K562 (cell line): ENCODE data around the gene SLC24A4. TPM values are rescaled to one million over a fixed set of nuclear protein-coding genes. Genes with fewer than 3 reads are reported as not detected.

Experiments used
- ATAC-seq: fragments of 200-7000 bp; cut with Tn5 transposase; 3 replicates; pipeline ENCODE4 v1.9.1; 2020; ENCODE audit warnings: moderate library complexity
- BruUV-seq: library from RNA; stranded (reverse); fragments of 400-500 nt; replicated peaks from 2 replicates; lab custom pipeline; 2021; lab: Mats Ljungman, UMichigan
- CTCF ChIA-PET: fragments of 300-600 bp; formaldehyde crosslinking; extraction: SDS; loops from one replicate; lab custom pipeline; 2021; ENCODE audit warnings: low intra/inter-chr PET ratio; lab: Yijun Ruan, JAX
- POLR2A ChIA-PET: fragments of 300-600, 350-650 bp; sonication (Branson Sonifier 250); formaldehyde crosslinking; extraction: SDS; loops from one replicate; lab custom pipeline; 2021; ENCODE audit warnings: antibody characterized with exemption, inconsistent platforms; lab: Yijun Ruan, JAX
- DNase-seq, 4 experiments: peaks; one replicate each; pipeline versions ENCODE4 v3.0.0 to v3.0.0-alpha.2; 2011 to 2018; ENCODE audit warnings: low spot score in 3 of 4, mixed read lengths in 3 of 4; ENCODE audit errors: extremely low read depth in 1 of 4
- FAIRE-seq: peaks from 2 replicates; lab custom pipeline; 2011; peaks lifted over from hg19 to GRCh38; lab: Jason Lieb, UNC
- H2AFZ ChIP-seq: 2 replicates; pipeline ENCODE4 v1.6.0; 2011; ENCODE audit warnings: low read depth, low read length, control low read depth, inconsistent platforms
- H3K27ac ChIP-seq: fragments of 200-600 bp; 3 replicates; pipeline ENCODE4 v1.8.0; 2011; ENCODE audit warnings: low read depth, mild to moderate bottlenecking, control low read depth, inconsistent platforms, low read length, moderate library complexity, mixed read lengths; ENCODE audit errors: extremely low read depth
- H3K27me3 ChIP-seq, 2 experiments: fragments of 300-600 bp in 1 of 2; 2 replicates in 1 of 2; 3 replicates in 1 of 2; pipeline versions ENCODE4 v1.6.0 to v1.8.0; 2011; ENCODE audit warnings: inconsistent platforms in 2 of 2, low read length in 2 of 2, mild to moderate bottlenecking in 1 of 2, mixed read lengths in 1 of 2, moderate library complexity in 1 of 2; ENCODE audit not compliant: control insufficient read depth in 2 of 2, insufficient read depth in 2 of 2
- H3K36me3 ChIP-seq: fragments of 300-600 bp; 3 replicates; pipeline ENCODE4 v1.8.0; 2011; ENCODE audit warnings: mild to moderate bottlenecking, low read length, inconsistent platforms; ENCODE audit not compliant: control insufficient read depth, insufficient read depth
- H3K4me1 ChIP-seq, 2 experiments: fragments of 200-600 bp in 1 of 2; replicated peaks in 1 of 2; 2 replicates in 1 of 2; 3 replicates in 1 of 2; pipeline versions ENCODE4 v1.5.1 to v1.8.0; 2011; ENCODE audit warnings: inconsistent platforms in 2 of 2, low read length in 2 of 2, mild to moderate bottlenecking in 1 of 2, mixed read lengths in 1 of 2, moderate library complexity in 1 of 2; ENCODE audit not compliant: control insufficient read depth in 2 of 2, insufficient read depth in 2 of 2
- H3K4me2 ChIP-seq: 2 replicates; pipeline ENCODE4 v1.6.1; 2011; ENCODE audit warnings: low read length, control low read depth, inconsistent platforms, mixed read lengths; ENCODE audit not compliant: insufficient read depth
- H3K4me3 ChIP-seq: fragments of 200-600 bp; sonication (generic), shearing (Covaris generic); 2 replicates; pipeline ENCODE4 v1.5.1; 2016; ENCODE audit warnings: control low read depth, inconsistent platforms
- H3K79me2 ChIP-seq: fragments of 200-600 bp; 3 replicates; pipeline ENCODE4 v1.8.0; 2011; ENCODE audit warnings: low read length, inconsistent platforms; ENCODE audit not compliant: control insufficient read depth, insufficient read depth
- H3K9ac ChIP-seq, 2 experiments: 2 replicates each; pipeline versions ENCODE4 v1.6.0 to v1.6.1; 2011; ENCODE audit warnings: low read depth in 2 of 2, low read length in 2 of 2, control low read depth in 1 of 2, inconsistent platforms in 1 of 2, mild to moderate bottlenecking in 1 of 2, mixed read lengths in 1 of 2; ENCODE audit not compliant: insufficient read depth in 1 of 2
- H3K9me1 ChIP-seq: one replicate; pipeline ENCODE4 v1.6.0; 2011; ENCODE audit warnings: inconsistent platforms, mild to moderate bottlenecking, low read length, moderate library complexity; ENCODE audit not compliant: control insufficient read depth, insufficient read depth
- H3K9me3 ChIP-seq: replicated peaks from 2 replicates; pipeline ENCODE4 v1.5.1; 2011; ENCODE audit warnings: low read depth, low read length, inconsistent platforms; ENCODE audit not compliant: control insufficient read depth, insufficient read depth
- H4K20me1 ChIP-seq: replicated peaks from 2 replicates; pipeline ENCODE4 v1.6.1; 2011; ENCODE audit warnings: low read length, inconsistent platforms, mixed read lengths; ENCODE audit not compliant: control insufficient read depth, insufficient read depth
- ARID3A ChIP-seq: IDR thresholded peaks from 2 replicates; pipeline ENCODE4 v1.6.1; 2012; ENCODE audit warnings: low read depth, low read length, improper control_type of control experiment, borderline replicate concordance
- ARID3B ChIP-seq: fragments of 250-450 bp; sonication (Bioruptor Pico); IDR thresholded peaks from 2 replicates; pipeline ENCODE4 v1.4.0; 2020; ENCODE audit warnings: borderline replicate concordance
- CBFB ChIP-seq: sonication (generic); formaldehyde crosslinking; IDR thresholded peaks from 2 replicates; pipeline ENCODE4 v1.4.0; 2020; ENCODE audit warnings: mild to moderate bottlenecking, missing genetic modification reagents
- CREBBP ChIP-seq: IDR thresholded peaks from one replicate; pipeline ENCODE4 v1.6.1; 2012; ENCODE audit warnings: low read depth, mild to moderate bottlenecking, control low read depth, inconsistent platforms, low read length
- E2F6 ChIP-seq, 2 experiments: IDR thresholded peaks; 2 replicates each; pipeline ENCODE4 v1.6.1; 2011; ENCODE audit warnings: borderline replicate concordance in 1 of 2, control low read depth in 1 of 2, low read depth in 1 of 2, low read length in 1 of 2, mild to moderate bottlenecking in 1 of 2, mixed read lengths in 1 of 2, moderate library complexity in 1 of 2; ENCODE audit not compliant: insufficient read depth in 1 of 2, insufficient read length in 1 of 2, poor library complexity in 1 of 2, severe bottlenecking in 1 of 2; ENCODE audit errors: extremely low read depth in 1 of 2
- NFE2 ChIP-seq: IDR thresholded peaks from 2 replicates; pipeline ENCODE4 v1.6.1; 2014; ENCODE audit warnings: antibody characterized with exemption, low read depth
- NR1H2 ChIP-seq: sonication (generic); formaldehyde crosslinking; IDR thresholded peaks from 2 replicates; pipeline ENCODE4 v1.4.0; 2020; ENCODE audit warnings: mild to moderate bottlenecking, missing genetic modification reagents
- RBM14 ChIP-seq: fragments of 200-400 bp; formaldehyde crosslinking; IDR thresholded peaks from 2 replicates; pipeline ENCODE4 v1.6.1; 2018; ENCODE audit warnings: low read depth, mild to moderate bottlenecking, low read length, moderate library complexity, borderline replicate concordance; ENCODE audit not compliant: insufficient read depth
- TARDBP ChIP-seq: fragments of 450-650 bp; IDR thresholded peaks from 2 replicates; pipeline ENCODE4 v1.6.1; 2016
- ZBTB2 ChIP-seq: fragments of 450-650 bp; IDR thresholded peaks from 2 replicates; pipeline ENCODE4 v1.6.1; 2016; ENCODE audit warnings: antibody characterized with exemption
- ZBTB34 ChIP-seq: fragments of 250-450 bp; sonication (Bioruptor Pico); IDR thresholded peaks from 2 replicates; pipeline ENCODE4 v1.8.0; 2021; ENCODE audit warnings: mild to moderate bottlenecking, moderate library complexity
- ZNF282 ChIP-seq: sonication (generic); formaldehyde crosslinking; IDR thresholded peaks from 2 replicates; pipeline ENCODE4 v1.8.1; 2023; ENCODE audit warnings: missing genetic modification reagents
- ZNF511 ChIP-seq: sonication (generic); formaldehyde crosslinking; IDR thresholded peaks from 2 replicates; pipeline ENCODE4 v1.8.0; 2022; ENCODE audit warnings: mild to moderate bottlenecking, missing genetic modification reagents
- WGBS: fragments of 100-300 bp; shearing (Covaris generic); methylation state at CpG from one replicate; pipeline ENCODE4 v1.1.6; 2016; ENCODE audit warnings: low coverage, mixed read lengths; ENCODE audit not compliant: insufficient coverage; ENCODE audit errors: missing lambda C conversion rate; 5-methylcytosine and 5-hydroxymethylcytosine counted together
- in situ Hi-C: fragments of 300-500 bp; cut with MboI; formaldehyde crosslinking; loops from 4 replicates; pipeline ENCODE4 v1.15.0; 2018; ENCODE audit warnings: inconsistent platforms, mixed read lengths
- intact Hi-C: fragments of 100-400 bp; cut with micrococcal nuclease; formaldehyde crosslinking; loops from 2 replicates; pipeline ENCODE4 v1.14.2; 2022
- polyA plus RNA-seq, 8 experiments: library from polyadenylated mRNA; depleted of rRNA in 4 of 8; stranded (reverse) in 5 of 8; unstranded in 3 of 8; fragments of >200 nt; fragmentation: Nextera tagmentation in 2 of 8; fragmentation: Illumina TruSeq in 1 of 8; extraction: Ambion mirVana in 2 of 8; extraction: Trizol in 1 of 8; gene quantifications; 2 replicates each; pipeline versions ENCODE4 v1.2.1 to v1.2.3, GENCODE V29; 2011 to 2014; ENCODE audit warnings: inconsistent platforms in 1 of 8, missing spikeins in 1 of 8
- total RNA-seq, 7 experiments: library from RNA; depleted of rRNA in 6 of 7; stranded (reverse); fragments of >200 nt in 6 of 7; fragmentation: Illumina TruSeq in 2 of 7; extraction: Trizol in 2 of 7; gene quantifications; 2 replicates each; pipeline versions ENCODE4 v1.2.1 to v1.2.3, GENCODE V29; 2011 to 2021; ENCODE audit warnings: low replicate concordance in 1 of 7

Gene SLC24A4
- total and polyA plus RNA-seq, 9 of the 15 experiments (the other 6 are each of a cell fraction or from before 2014, with no cell fraction given) = not detected

- no TSS peak for BruUV-seq
- TF ChIP-seq NR1H2 (no peak), ARID3B (no peak), TARDBP (no peak), ARID3A (no peak), ZBTB2 (no peak), RBM14 (no peak), CREBBP (no peak), ZBTB34 (no peak), ZNF282 (CRISPR knock-in tag) (no peak), NFE2 (no peak), E2F6 (IDR thresholded peaks at IDR 0.05; ENCODE audit: borderline replicate concordance in 1 of 2, extremely low read depth in 1 of 2, insufficient read depth in 1 of 2, insufficient read length in 1 of 2, low read depth in 1 of 2, low read length in 1 of 2, poor library complexity in 1 of 2, severe bottlenecking in 1 of 2) (no peak), ZNF511 (CRISPR knock-in tag) (no peak), CBFB (CRISPR knock-in tag) (no peak)
These were observed 152.1 kb downstream of the SLC24A4 start for GRCh38 chr14:92475037-92475436.

More at GRCh38 chr14:92475037-92475436, 152.1 kb downstream of the SLC24A4 start:
- Histone ChIP-seq H3K4me3 (no peak overlapping the region), H4K20me1 (no peaks in the 10 kb centered on the region), H3K27ac (no peak overlapping the region), H3K4me1 (no peaks in the 10 kb centered on the region), H3K9me1 (no peaks in the 10 kb centered on the region), H2AFZ (no peak overlapping the region), H3K9ac (no peak overlapping the region), H3K79me2 (no peaks in the 10 kb centered on the region), H3K9me3 (no peaks in the 10 kb centered on the region), H3K4me2 (no peak overlapping the region), H3K36me3 (no peaks in the 10 kb centered on the region), H3K27me3 (no peaks in the 10 kb centered on the region; a peak in 1 of 5 replicates)
- FAIRE-seq (no peak), DNase-seq (no peak), ATAC-seq (no peak)
- ChIA-PET POLR2A (no interaction called here), CTCF (no interaction called here)
- intact Hi-C loops = no loop called here
- 9% methylated on average over 1 of the region's 1 CpG for WGBS
- in situ Hi-C loops = no loop called here
